Fibroblast of lung (primary cell): ENCODE measurements around the gene CALCB. TPM values are rescaled to one million over a fixed set of nuclear protein-coding genes. Genes with fewer than 3 reads are reported as not detected.
"Not testable (repeated sequence)": the region's sequence is repeated elsewhere in the genome, so short reads cannot be mapped to it uniquely, and the experiment has no call there.

ENCODE experiments used
- DNase-seq, 2 donors: peaks; one replicate each; pipeline versions ENCODE4 v3.0.0 to v3.0.0-alpha.2; 2010; ENCODE audit warnings: low read depth in 2 of 2
- H2AFZ ChIP-seq: 2 replicates; pipeline ENCODE4 v1.5.1; 2012; ENCODE audit warnings: low read length, control low read depth, inconsistent platforms
- H3K27ac ChIP-seq: 2 replicates; pipeline ENCODE4 v1.5.1; 2011; ENCODE audit warnings: low read length, control low read depth; ENCODE audit not compliant: insufficient read depth
- H3K27me3 ChIP-seq: 2 replicates; pipeline ENCODE4 v1.5.1; 2011; ENCODE audit warnings: mild to moderate bottlenecking, low read length; ENCODE audit not compliant: control insufficient read depth, insufficient read depth
- H3K36me3 ChIP-seq: 2 replicates; pipeline ENCODE4 v1.5.1; 2011; ENCODE audit warnings: low read length; ENCODE audit not compliant: control insufficient read depth, insufficient read depth
- H3K4me1 ChIP-seq: 2 replicates; pipeline ENCODE4 v1.5.1; 2011; ENCODE audit warnings: low read length; ENCODE audit not compliant: control insufficient read depth, insufficient read depth; ENCODE audit errors: extremely low read depth
- H3K4me2 ChIP-seq: 2 replicates; pipeline ENCODE4 v1.5.1; 2011; ENCODE audit warnings: low read length, control low read depth; ENCODE audit not compliant: insufficient read depth; ENCODE audit errors: extremely low read depth
- H3K4me3 ChIP-seq, 4 experiments: fragments of 200-600 bp in 1 of 4; sonication (generic) in 1 of 4; replicated peaks in 1 of 4; 2 replicates each; pipeline ENCODE4 v1.5.1; 2011 to 2016; ENCODE audit warnings: low read length in 4 of 4, low read depth in 3 of 4, mild to moderate bottlenecking in 3 of 4, control low read depth in 2 of 4, inconsistent platforms in 1 of 4, mixed read lengths in 1 of 4; ENCODE audit not compliant: insufficient read depth in 1 of 4; ENCODE audit errors: control extremely low read depth in 1 of 4
- H3K79me2 ChIP-seq: 2 replicates; pipeline ENCODE4 v1.5.1; 2012; ENCODE audit warnings: mild to moderate bottlenecking, low read length, inconsistent platforms; ENCODE audit not compliant: control insufficient read depth, insufficient read depth
- H3K9ac ChIP-seq: 2 replicates; pipeline ENCODE4 v1.5.1; 2011; ENCODE audit warnings: mild to moderate bottlenecking, low read length, control low read depth; ENCODE audit not compliant: insufficient read depth
- H3K9me3 ChIP-seq: 2 replicates; pipeline ENCODE4 v1.5.1; 2012; ENCODE audit warnings: low read depth, low read length; ENCODE audit not compliant: control insufficient read depth, insufficient read depth
- H4K20me1 ChIP-seq: 2 replicates; pipeline ENCODE4 v1.5.1; 2011; ENCODE audit warnings: low read length; ENCODE audit not compliant: control insufficient read depth, insufficient read depth; ENCODE audit errors: extremely low read depth
- EZH2 ChIP-seq: IDR thresholded peaks from 2 replicates; pipeline ENCODE4 v1.5.1; 2012; ENCODE audit warnings: low read length, control low read depth, mild to moderate bottlenecking; ENCODE audit errors: missing control alignments
- polyA plus RNA-seq, 2 donors: library from polyadenylated mRNA; depleted of rRNA in 1 of 2; stranded (reverse) in 1 of 2; unstranded in 1 of 2; fragments of >200 nt; gene quantifications; 2 replicates each; pipeline ENCODE4 v1.2.1, GENCODE V29; 2011 to 2012; ENCODE audit warnings: missing spikeins in 1 of 2
- total RNA-seq: library from RNA; depleted of rRNA; stranded (reverse); fragments of >200 nt; gene quantifications from 2 replicates; pipeline ENCODE4 v1.2.1, GENCODE V29; 2014
- TF ChIP-seq, protein P1 (sequence below), 2 donors: IDR thresholded peaks in 1 of 2; conservative IDR thresholded peaks in 1 of 2; 1 replicate in 1 of 2; 2 replicates in 1 of 2; pipeline ENCODE4 v1.5.1; 2011 to 2012; ENCODE audit warnings: low read length in 2 of 2, control low read depth in 1 of 2, inconsistent platforms in 1 of 2, low read depth in 1 of 2, mild to moderate bottlenecking in 1 of 2

CALCB gene
- total and polyA plus RNA-seq, 2 donors (not counting 1 experiment from before 2014, with no cell fraction given), result 0.06 to 0.17 TPM

GRCh38 chr11:15028379-15028778 lies 45.0 kb upstream of the CALCB start:
- H3K4me1 ChIP-seq, result no peaks in the 10 kb centered on the region
- no peak overlapping the region for H2AFZ ChIP-seq
- no peak overlapping the region for H3K4me3 ChIP-seq
- no peaks in the 10 kb centered on the region for H3K79me2 ChIP-seq
- H3K27me3 ChIP-seq, result no peaks in the 10 kb centered on the region
- H3K36me3 ChIP-seq, result no peaks in the 10 kb centered on the region
- no peaks in the 10 kb centered on the region for H4K20me1 ChIP-seq
- no peak overlapping the region for H3K4me2 ChIP-seq
- no peaks in the 10 kb centered on the region for H3K9me3 ChIP-seq
- no peak for TF ChIP-seq EZH2
- TF ChIP-seq, protein P1, sequence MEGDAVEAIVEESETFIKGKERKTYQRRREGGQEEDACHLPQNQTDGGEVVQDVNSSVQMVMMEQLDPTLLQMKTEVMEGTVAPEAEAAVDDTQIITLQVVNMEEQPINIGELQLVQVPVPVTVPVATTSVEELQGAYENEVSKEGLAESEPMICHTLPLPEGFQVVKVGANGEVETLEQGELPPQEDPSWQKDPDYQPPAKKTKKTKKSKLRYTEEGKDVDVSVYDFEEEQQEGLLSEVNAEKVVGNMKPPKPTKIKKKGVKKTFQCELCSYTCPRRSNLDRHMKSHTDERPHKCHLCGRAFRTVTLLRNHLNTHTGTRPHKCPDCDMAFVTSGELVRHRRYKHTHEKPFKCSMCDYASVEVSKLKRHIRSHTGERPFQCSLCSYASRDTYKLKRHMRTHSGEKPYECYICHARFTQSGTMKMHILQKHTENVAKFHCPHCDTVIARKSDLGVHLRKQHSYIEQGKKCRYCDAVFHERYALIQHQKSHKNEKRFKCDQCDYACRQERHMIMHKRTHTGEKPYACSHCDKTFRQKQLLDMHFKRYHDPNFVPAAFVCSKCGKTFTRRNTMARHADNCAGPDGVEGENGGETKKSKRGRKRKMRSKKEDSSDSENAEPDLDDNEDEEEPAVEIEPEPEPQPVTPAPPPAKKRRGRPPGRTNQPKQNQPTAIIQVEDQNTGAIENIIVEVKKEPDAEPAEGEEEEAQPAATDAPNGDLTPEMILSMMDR (conservative IDR thresholded peaks at IDR 0.05 in 1 of 2, IDR thresholded peaks at IDR 0.05 in 1 of 2; ENCODE audit: low read depth in 1 of 2, low read length in 2 of 2), result no peak
- no peak overlapping the region for H3K9ac ChIP-seq
- no peak overlapping the region for H3K27ac ChIP-seq
- DNase-seq, result no peak

DNA sequence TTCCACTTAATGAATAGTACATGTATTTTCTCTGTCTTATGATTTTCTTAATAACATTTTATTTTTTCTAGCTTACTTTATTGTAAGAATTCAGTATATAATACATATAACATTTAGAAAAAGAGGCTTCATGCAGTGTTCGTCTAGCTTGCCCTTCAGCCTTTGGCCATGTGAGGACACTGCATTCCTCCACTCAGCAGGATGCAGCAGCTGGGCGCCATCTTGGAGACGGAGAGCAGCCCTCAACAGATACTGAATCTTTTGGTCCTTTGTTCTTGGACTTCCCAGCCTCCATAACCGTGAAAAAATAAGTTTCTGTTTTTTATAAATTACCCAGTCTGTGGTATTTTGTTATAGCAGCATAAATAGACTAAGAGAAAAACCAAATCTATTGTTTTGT lies 41.4 kb upstream of the CALCB start:
- H3K4me3 ChIP-seq, H3K36me3 ChIP-seq, H3K4me2 ChIP-seq, H3K9me3 ChIP-seq, H3K79me2 ChIP-seq, H2AFZ ChIP-seq, H3K27ac ChIP-seq, H3K27me3 ChIP-seq, DNase-seq, H4K20me1 ChIP-seq, H3K4me1 ChIP-seq, H3K9ac ChIP-seq: not testable (repeated sequence)

DNA sequence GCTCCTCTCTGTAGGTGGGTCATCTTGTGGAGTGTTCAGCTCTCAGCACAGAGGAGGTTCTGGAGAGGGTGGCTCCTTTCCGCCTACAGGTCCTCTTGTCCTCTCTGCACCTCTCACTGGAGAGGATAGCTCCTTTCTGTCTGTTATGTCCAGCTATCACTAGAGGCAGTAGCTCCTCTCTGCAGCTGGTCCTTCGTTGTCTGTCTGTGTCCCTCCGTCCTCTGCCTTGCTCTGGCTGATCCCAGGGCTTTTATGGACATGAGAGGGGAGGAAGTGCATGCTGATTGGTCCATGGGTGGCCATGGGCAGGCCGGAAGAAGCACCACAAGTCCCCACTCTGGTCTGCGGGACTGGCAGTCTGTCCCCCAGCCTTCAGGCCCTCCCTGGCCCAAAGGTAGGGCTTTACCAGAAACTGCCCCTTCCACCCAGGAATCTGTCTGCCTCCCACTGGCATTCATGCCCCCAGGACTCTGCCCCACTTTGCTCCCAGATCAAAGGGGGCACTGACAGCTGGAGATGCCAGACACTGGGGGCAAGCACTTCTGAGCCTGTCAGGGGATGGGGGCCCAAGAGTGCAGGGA lies 38.6 kb upstream of the CALCB start:
- no peak for TF ChIP-seq EZH2
- TF ChIP-seq, protein P1 (conservative IDR thresholded peaks at IDR 0.05 in 1 of 2, IDR thresholded peaks at IDR 0.05 in 1 of 2; ENCODE audit: low read depth in 1 of 2, low read length in 2 of 2), result no peak
- Histone ChIP-seq H3K9ac (no peak overlapping the region), H3K27ac (no peak overlapping the region), H3K9me3 (no peaks in the 10 kb centered on the region), H3K4me1 (no peaks in the 10 kb centered on the region), H3K4me3 (no peak overlapping the region), H2AFZ (no peak overlapping the region), H3K79me2 (no peaks in the 10 kb centered on the region), H3K36me3 (no peaks in the 10 kb centered on the region), H3K4me2 (no peak overlapping the region), H3K27me3 (no peaks in the 10 kb centered on the region), H4K20me1 (no peaks in the 10 kb centered on the region)
- no peak for DNase-seq
